GM23338 (cell line): ENCODE data around the gene PPFIBP1.

Source experiments
- CREB1 ChIP-seq: fragments of 250-450 bp; sonication (Bioruptor Pico); IDR thresholded peaks from 2 replicates; pipeline ENCODE4 v1.5.0; 2020; ENCODE audit warnings: low read depth, mild to moderate bottlenecking, moderate library complexity
- CTCF ChIP-seq, 2 experiments: fragments of 200-600 bp in 1 of 2; sonication (generic) in 1 of 2; conservative IDR thresholded peaks; 2 replicates each; pipeline versions ENCODE4 v1.5.1 to v1.6.1; 2016 to 2017; ENCODE audit warnings: antibody characterized with exemption in 2 of 2, low read depth in 2 of 2, mild to moderate bottlenecking in 2 of 2, moderate library complexity in 1 of 2
- ETS1 ChIP-seq: IDR thresholded peaks from 2 replicates; pipeline ENCODE4 v1.6.1; 2016; ENCODE audit warnings: antibody characterized with exemption
- EZH2 ChIP-seq: fragments of 200-600 bp; sonication (generic); IDR thresholded peaks from one replicate; pipeline ENCODE4 v1.8.0; 2017; ENCODE audit warnings: antibody characterized with exemption, mild to moderate bottlenecking, low read depth; ENCODE audit not compliant: unreplicated experiment
- EZH2phosphoT487 ChIP-seq: fragments of 200-600 bp; sonication (generic); IDR thresholded peaks from one replicate; pipeline ENCODE4 v1.8.1; 2018; ENCODE audit warnings: antibody characterized with exemption; ENCODE audit not compliant: unreplicated experiment
- JUNB ChIP-seq: IDR thresholded peaks from one replicate; pipeline ENCODE4 v1.6.1; 2016; ENCODE audit warnings: antibody characterized with exemption; ENCODE audit not compliant: unreplicated experiment
- NANOG ChIP-seq: IDR thresholded peaks from 2 replicates; pipeline ENCODE4 v1.6.1; 2016; ENCODE audit warnings: antibody characterized with exemption, borderline replicate concordance
- POLR2AphosphoS5 ChIP-seq: IDR thresholded peaks from 2 replicates; pipeline ENCODE4 v1.6.1; 2016; ENCODE audit warnings: antibody characterized with exemption, low read depth
- REST ChIP-seq: IDR thresholded peaks from one replicate; pipeline ENCODE4 v1.6.1; 2018; ENCODE audit warnings: antibody characterized with exemption; ENCODE audit not compliant: unreplicated experiment
- STAT1 ChIP-seq: IDR thresholded peaks from one replicate; pipeline ENCODE4 v1.6.1; 2016; ENCODE audit warnings: antibody characterized with exemption; ENCODE audit not compliant: unreplicated experiment
- ZNF331 ChIP-seq: fragments of 250-450 bp; sonication (Bioruptor Pico); IDR thresholded peaks from 2 replicates; pipeline ENCODE4 v1.5.0; 2020; ENCODE audit warnings: low read depth, mild to moderate bottlenecking, moderate library complexity
- ZNF462 ChIP-seq: fragments of 250-450 bp; sonication (Bioruptor Pico); IDR thresholded peaks from 2 replicates; pipeline ENCODE4 v1.5.0; 2020; ENCODE audit warnings: mild to moderate bottlenecking, moderate library complexity

- TF ChIP-seq CTCF (conservative IDR thresholded peaks at IDR 0.05; ENCODE audit: low read depth in 2 of 2), result no peak
- TF ChIP-seq POLR2AphosphoS5, result no peak
- TF ChIP-seq ETS1, result no peak
- no peak for TF ChIP-seq EZH2phosphoT487
- TF ChIP-seq EZH2, result no peak
- TF ChIP-seq CREB1 (CRISPR knock-in tag), result no peak
- TF ChIP-seq REST, result no peak
- TF ChIP-seq STAT1, result no peak
- no peak for TF ChIP-seq ZNF462 (CRISPR knock-in tag)
- no peak for TF ChIP-seq ZNF331 (CRISPR knock-in tag)
- TF ChIP-seq JUNB, result no peak
- no peak for TF ChIP-seq NANOG
Observed at GRCh38 chr12:27547592-27547991, 23.6 kb downstream of the PPFIBP1 start.
